Heart left ventricle (tissue), 13 donors: ENCODE results near the gene RETN.

Source experiments
- CTCF ChIP-seq, 12 donors: fragments of 200-600 bp; sonication (generic) in 4 of 12; IDR thresholded peaks; one replicate each; pipeline versions ENCODE4 v1.5.0 to v1.8.0; 2018 to 2022; ENCODE audit warnings: antibody characterized with exemption in 12 of 12, mild to moderate bottlenecking in 5 of 12
- POLR2A ChIP-seq, 2 donors: fragments of 450-650 bp; IDR thresholded peaks; one replicate each; pipeline ENCODE4 v1.6.1; 2017; ENCODE audit warnings: antibody characterized with exemption in 2 of 2, mild to moderate bottlenecking in 2 of 2, moderate library complexity in 2 of 2
- donor health status: ischemic (EF 13 %, LVEDD 7.1; RV severe dilation, severe dysfunction).
- donor health status: DM: no; HTN: yes; CAD: no.
- donor health status: DM: no; HTN: no; CAD: no.
- donor health status: ischemic (EF 25% LVEDD 6.9; RV normal size, moderate dysfunction).
- donor health status: ischemic (EF 25% LVEDD 5.7; RV mildly dilated, moderate dysfunction).
- donor health status: ischemic (EF 35%, LVEDD 5.7; RV mildly dilated, moderate dysfunction).
- donor health status: nonischemic (EF 11% LVEDD 7.7; RV severe dilation, severe dysfunction).
- donor health status: DM: yes; HTN: yes; CAD: no.
- donor health status: PGD.
- donor health status: ischemic (EF 29% LVEDD 5.4; RV normal size, mild dysfunction).
- donor health status: nonischemic (EF 23%, LVEDD 6.1; RV moderate dilation, normal function).

- TF ChIP-seq CTCF (IDR thresholded peaks at IDR 0.05): no peak
- no peak for TF ChIP-seq POLR2A (IDR thresholded peaks at IDR 0.05)
These were observed 22.6 kb downstream of the RETN start for GRCh38 chr19:7691497-7691896.
